ENCODE data around the gene COX7A1.

COX7A1 gene

DNA sequence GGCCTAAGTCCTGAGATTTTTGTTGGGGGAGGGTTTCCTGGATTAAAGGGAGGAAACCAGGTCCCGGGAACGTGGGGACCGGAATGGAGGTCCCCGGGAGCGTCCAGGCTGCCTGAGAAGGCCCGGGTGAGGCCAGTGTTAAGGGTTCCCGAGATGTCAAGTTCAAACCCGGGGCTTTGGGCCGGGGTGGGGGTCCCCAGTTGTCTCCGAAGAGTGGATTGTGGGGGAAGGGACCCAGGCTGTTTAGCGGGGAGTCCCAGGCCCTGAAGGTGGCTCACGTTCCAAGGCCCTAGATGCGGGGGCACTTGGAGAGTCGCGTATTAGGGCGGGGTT, 262 bp downstream of the COX7A1 start:
- H3K4me1 Mint-ChIP-seq = peaks cover 6 to 17% of the 10 kb centered on the region in 2 donors
- no peak for ATAC-seq (replicated peaks)
- no peak for DNase-seq
- peaks cover 36 to 44% of the 10 kb centered on the region in 2 donors for H3K36me3 Mint-ChIP-seq
- no peak overlapping the region for H3K27ac Mint-ChIP-seq
- no peaks in the 10 kb centered on the region for H3K27me3 Mint-ChIP-seq
- H3K9me3 Mint-ChIP-seq = no peaks in the 10 kb centered on the region
- peak overlapping the region in 1 of 2 donors; percentile 43 for H3K4me3 Mint-ChIP-seq

DNA sequence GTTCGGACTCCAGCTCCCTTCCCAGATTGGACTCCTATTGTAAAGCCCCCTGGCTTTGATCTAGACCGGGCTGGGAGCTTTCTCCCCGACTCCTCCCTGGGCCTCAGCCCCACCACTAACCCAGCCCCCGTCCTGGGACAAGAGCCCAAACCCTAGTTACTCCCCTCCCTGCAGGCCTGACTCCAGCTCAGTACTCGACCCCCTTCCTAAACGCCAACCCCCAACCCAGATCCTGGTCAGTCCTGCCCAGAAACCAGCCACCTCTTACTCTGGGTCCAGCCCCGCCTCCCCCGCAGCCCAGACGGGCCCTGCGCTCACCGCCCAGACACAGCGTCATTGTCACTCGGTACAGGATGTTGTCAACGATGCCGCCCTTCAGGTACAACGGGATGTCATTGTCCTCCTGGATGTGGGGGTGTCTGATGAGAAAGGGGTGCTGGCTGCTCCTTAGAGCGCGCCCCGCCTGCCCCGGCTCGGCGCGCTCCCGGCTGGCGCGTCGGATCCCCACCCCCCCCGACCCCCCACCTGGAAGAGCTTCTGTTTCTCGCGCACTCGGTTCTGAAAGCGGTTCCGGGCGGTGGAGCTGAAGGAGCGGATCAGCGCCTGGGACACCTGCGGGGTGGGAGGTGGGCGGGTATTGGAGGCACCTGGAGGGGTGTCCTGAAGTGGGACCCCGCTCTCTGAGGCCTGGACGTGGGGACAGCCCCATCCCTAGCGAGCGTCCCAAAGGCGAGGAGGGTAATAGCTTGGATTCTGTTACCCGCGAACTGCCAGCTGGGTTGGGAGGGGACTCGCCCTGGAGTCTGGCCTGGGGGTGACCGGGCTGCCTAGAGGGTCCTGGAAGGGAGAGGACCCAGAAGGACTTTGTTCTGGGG, 866 bp downstream of the COX7A1 start:
- H3K9me3 Mint-ChIP-seq = no peaks in the 10 kb centered on the region
- H3K4me3 Mint-ChIP-seq = peak overlapping the region in 1 of 2 donors; percentile 43

DNA sequence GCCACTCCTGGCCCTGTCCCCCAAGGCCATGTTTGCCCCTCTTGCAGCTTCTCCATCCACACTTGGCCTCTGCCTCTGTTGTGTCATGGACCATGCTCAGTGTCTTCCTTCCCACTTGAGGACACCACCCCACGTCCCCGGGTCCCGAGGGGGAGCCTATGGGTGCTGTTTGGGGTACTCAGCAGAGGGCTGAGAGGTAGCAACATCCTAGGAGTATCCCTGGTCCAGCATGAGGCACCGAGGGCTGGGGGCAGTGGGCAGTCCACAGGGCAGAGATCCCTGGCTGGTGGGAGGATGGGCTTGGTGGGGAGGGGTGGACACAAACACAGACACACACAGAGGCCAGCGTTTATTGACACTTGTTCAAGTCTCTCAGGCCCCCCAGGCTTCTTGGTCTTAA, 1.7 kb downstream of the COX7A1 start:
- peaks cover 50 to 58% of the 10 kb centered on the region in 2 donors for H3K36me3 Mint-ChIP-seq

More for the DNA sequence above, 866 bp downstream of the COX7A1 start:
- DNase-seq (no peak), ATAC-seq (replicated peaks) (no peak)
- H3K27ac Mint-ChIP-seq = no peak overlapping the region
- peaks cover 42 to 50% of the 10 kb centered on the region in 2 donors for H3K36me3 Mint-ChIP-seq
- H3K4me1 Mint-ChIP-seq = peaks cover 8 to 21% of the 10 kb centered on the region in 2 donors
- no peaks in the 10 kb centered on the region for H3K27me3 Mint-ChIP-seq

DNA sequence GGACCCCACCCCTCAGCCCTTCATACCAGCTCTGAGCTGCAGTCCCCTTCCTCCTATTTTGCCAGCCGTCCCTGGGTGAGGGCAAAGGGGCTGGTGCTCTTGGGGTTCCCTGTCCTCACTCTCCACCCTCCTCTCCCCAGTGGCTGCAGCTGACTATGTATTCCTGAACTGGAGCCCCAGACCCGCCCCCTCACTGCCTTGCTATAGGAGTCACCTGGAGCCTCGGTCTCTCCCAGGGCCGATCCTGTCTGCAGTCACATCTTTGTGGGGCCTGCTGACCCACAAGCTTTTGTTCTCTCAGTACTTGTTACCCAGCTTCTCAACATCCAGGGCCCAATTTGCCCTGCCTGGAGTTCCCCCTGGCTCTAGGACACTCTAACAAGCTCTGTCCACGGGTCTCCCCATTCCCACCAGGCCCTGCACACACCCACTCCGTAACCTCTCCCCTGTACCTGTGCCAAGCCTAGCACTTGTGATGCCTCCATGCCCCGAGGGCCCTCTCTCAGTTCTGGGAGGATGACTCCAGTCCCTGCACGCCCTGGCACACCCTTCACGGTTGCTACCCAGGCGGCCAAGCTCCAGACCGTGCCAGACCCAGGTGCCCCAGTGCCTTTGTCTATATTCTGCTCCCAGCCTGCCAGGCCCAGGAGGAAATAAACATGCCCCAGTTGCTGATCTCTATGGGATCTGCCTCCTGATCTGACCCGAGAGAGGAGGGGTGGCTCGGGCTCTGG, 2.4 kb downstream of the COX7A1 start:
- Mint-ChIP-seq H3K4me3 (no peak overlapping the region), H3K27me3 (no peaks in the 10 kb centered on the region), H3K9me3 (no peaks in the 10 kb centered on the region), H3K36me3 (peaks cover 52 to 61% of the 10 kb centered on the region in 2 donors), H3K4me1 (peaks cover 10 to 23% of the 10 kb centered on the region in 2 donors), H3K27ac (no peak overlapping the region)
- no peak for ATAC-seq (replicated peaks)
- no peak for DNase-seq

More for the DNA sequence above, 1.7 kb downstream of the COX7A1 start:
- Mint-ChIP-seq H3K9me3 (no peaks in the 10 kb centered on the region), H3K4me1 (peaks cover 10 to 23% of the 10 kb centered on the region in 2 donors), H3K27me3 (no peaks in the 10 kb centered on the region), H3K27ac (no peak overlapping the region), H3K4me3 (no peak overlapping the region)
- DNase-seq = no peak
- no peak for ATAC-seq (replicated peaks)

DNA sequence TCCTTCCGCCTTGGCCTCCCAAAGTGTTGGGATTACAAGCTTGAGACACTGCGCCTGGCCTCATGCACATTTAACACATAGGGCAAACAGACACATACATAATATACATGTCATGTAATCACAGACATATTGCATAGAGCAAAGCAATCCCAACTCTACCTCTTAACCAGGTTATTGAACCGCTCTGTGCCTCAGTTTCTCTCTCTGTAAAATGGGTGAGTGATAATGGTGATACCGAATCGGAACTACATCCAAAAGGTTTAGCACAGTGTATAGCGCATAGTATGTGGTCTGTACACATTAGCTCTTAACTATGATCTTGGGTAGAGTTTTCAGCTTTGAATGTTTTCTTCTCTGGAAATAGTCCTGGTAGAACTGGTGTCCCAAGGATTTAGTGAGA, 7.6 kb downstream of the COX7A1 start:
- no peaks in the 10 kb centered on the region for H3K27me3 Mint-ChIP-seq
- no peak overlapping the region for H3K27ac Mint-ChIP-seq
- H3K9me3 Mint-ChIP-seq = peaks cover 5% of the 10 kb centered on the region in 2 donors
- peaks cover 58 to 75% of the 10 kb centered on the region in 2 donors for H3K36me3 Mint-ChIP-seq
- DNase-seq (no peak), ATAC-seq (replicated peaks) (no peak)
- H3K4me3 Mint-ChIP-seq = no peak overlapping the region
- peaks cover 20 to 26% of the 10 kb centered on the region in 2 donors for H3K4me1 Mint-ChIP-seq

DNA sequence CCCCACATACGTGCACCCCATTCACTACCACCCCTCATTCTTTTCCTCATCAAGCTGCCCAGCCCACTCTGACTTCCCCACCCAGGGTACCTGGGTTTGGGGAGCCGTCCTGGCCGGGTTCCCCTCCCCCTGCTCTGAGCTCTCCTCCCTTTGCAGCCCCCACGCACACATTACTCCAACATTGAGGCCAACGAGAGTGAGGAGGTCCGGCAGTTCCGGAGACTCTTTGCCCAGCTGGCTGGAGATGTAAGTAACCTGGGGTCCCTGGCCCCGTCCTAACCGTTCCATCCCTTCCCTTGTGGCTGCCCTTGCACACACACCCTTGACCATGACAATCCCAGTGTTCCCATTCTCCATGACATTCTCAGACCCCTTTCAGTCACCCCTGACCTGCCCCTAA, 9.8 kb downstream of the COX7A1 start:
- Mint-ChIP-seq H3K9me3 (peaks cover 5% of the 10 kb centered on the region in 2 donors), H3K4me1 (peaks cover 20 to 26% of the 10 kb centered on the region in 2 donors), H3K27me3 (no peaks in the 10 kb centered on the region), H3K4me3 (peak overlapping the region; percentile 15 to 43), H3K27ac (peak overlapping the region; percentile 42), H3K36me3 (peaks cover 42 to 57% of the 10 kb centered on the region in 2 donors)
- no peak for DNase-seq
- ATAC-seq (replicated peaks) = no peak

DNA sequence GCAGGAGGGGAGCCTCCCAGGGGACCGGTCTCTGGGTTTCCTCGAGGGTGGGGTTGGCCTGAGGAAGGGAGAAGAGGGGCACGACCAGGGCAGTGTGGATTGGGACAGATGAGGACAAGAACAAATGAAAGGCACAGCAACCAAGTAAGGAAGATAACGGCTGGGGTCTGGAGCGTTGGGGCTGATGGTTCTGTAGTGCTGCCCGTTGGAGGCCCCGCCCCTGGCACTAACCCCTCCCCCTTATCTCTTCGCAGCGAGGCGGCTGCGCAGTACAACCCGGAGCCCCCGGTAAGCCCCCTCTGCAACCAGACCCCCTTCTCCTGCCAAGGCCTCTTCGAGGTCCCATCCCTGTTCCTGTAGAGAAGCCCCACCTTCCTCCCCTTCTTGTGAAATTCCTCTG, 10.2 kb downstream of the COX7A1 start:
- H3K27ac Mint-ChIP-seq = peak overlapping the region; percentile 42
- peak overlapping the region; percentile 84 to 97 for H3K4me3 Mint-ChIP-seq
- no peak for ATAC-seq (replicated peaks)
- no peaks in the 10 kb centered on the region for H3K27me3 Mint-ChIP-seq
- no peak for DNase-seq
- peaks cover 38 to 53% of the 10 kb centered on the region in 2 donors for H3K36me3 Mint-ChIP-seq
- H3K4me1 Mint-ChIP-seq = peaks cover 20 to 26% of the 10 kb centered on the region in 2 donors
- peaks cover 5% of the 10 kb centered on the region in 2 donors for H3K9me3 Mint-ChIP-seq

DNA sequence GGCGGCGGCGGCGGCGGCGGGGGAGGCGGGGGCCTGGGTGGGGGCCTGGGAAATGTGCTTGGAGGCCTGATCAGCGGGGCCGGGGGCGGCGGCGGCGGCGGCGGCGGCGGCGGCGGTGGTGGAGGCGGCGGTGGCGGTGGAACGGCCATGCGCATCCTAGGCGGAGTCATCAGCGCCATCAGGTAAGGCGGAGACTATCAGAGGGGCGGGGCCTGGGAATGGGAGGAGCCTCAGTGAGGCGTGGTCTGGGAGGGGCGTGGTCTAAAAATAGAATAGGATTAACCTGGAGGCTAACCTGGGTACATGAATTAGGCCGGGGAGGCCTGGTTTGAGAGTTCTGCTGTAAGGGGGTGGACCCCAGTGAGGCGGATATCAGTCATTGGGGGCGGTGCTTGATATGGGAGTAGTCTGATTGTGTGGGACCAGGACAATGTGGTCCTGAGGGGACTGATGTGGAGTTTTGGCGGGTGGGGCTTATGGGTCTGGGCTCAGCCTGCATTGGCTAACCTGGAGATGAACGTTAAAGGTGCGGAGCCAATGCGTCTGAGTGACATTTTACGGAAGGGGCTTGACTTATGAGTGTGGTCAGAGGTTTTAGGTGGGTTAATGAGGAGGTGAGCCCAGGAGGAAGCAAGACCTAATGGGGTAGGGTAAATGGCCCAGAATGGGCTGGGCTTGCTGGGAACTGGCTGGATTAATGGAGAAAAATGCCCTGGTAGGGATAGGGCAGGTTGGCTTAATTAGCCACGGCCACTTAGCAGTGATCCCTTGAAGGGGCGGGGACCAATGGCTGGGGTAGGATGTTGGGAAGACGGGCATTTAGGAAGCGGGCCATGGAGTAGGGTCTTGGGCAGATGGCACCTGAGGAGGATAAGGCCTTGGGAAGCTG, 11.0 kb downstream of the COX7A1 start:
- DNase-seq (peak; percentile 84), ATAC-seq (replicated peaks) (peak; percentile 70 to 75)
- Mint-ChIP-seq H3K9me3 (peaks cover 5% of the 10 kb centered on the region in 2 donors), H3K4me3 (peak overlapping the region; percentile 84 to 97), H3K27me3 (peaks cover 0 to 2% of the 10 kb centered on the region in 2 donors), H3K4me1 (peaks cover 21% of the 10 kb centered on the region in 2 donors), H3K27ac (peak overlapping the region; percentile 97), H3K36me3 (peaks cover 30 to 45% of the 10 kb centered on the region in 2 donors)

DNA sequence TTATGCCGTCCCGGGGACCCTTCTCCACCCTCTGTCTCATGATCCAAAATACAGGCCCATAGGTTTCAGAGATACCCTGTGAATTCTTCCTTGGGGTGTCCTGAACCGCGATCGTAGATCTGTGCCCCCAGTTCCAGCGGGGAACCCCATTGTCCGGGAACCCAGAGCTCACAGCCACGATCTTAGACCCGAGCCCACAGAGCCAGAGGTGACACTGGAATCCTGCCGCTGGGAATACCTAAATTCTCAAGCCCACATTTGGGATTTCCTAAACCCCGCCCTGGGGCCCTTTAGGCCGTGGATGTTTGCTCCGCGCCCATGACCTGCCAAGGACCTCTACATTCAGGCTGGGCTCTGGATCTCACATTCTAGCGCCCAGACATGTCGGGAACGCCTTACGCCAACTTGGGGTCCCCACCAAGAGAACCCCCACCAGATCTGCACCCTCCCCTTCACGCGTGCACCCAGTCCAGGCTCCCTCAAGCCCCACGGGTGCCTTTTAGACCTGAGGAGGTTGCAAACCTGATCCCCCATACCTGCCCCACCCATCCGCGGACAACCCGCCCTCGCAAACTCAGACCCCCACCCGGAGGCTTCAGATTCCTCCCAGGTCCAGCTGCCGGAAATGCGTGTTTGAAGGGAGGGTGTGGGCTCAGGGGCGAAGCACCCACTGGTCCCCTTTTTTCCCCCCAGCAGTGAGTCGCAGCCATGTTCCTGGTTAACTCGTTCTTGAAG, 11.8 kb downstream of the COX7A1 start:
- Mint-ChIP-seq H3K27me3 (peaks cover 6 to 10% of the 10 kb centered on the region in 2 donors), H3K36me3 (peaks cover 22 to 37% of the 10 kb centered on the region in 2 donors), H3K9me3 (peaks cover 5% of the 10 kb centered on the region in 2 donors), H3K27ac (peak overlapping the region; percentile 97), H3K4me3 (peak overlapping the region; percentile 84 to 97), H3K4me1 (peaks cover 20 to 21% of the 10 kb centered on the region in 2 donors)
- ATAC-seq (replicated peaks) (peak; percentile 39 to 44), DNase-seq (peak; percentile 37)

DNA sequence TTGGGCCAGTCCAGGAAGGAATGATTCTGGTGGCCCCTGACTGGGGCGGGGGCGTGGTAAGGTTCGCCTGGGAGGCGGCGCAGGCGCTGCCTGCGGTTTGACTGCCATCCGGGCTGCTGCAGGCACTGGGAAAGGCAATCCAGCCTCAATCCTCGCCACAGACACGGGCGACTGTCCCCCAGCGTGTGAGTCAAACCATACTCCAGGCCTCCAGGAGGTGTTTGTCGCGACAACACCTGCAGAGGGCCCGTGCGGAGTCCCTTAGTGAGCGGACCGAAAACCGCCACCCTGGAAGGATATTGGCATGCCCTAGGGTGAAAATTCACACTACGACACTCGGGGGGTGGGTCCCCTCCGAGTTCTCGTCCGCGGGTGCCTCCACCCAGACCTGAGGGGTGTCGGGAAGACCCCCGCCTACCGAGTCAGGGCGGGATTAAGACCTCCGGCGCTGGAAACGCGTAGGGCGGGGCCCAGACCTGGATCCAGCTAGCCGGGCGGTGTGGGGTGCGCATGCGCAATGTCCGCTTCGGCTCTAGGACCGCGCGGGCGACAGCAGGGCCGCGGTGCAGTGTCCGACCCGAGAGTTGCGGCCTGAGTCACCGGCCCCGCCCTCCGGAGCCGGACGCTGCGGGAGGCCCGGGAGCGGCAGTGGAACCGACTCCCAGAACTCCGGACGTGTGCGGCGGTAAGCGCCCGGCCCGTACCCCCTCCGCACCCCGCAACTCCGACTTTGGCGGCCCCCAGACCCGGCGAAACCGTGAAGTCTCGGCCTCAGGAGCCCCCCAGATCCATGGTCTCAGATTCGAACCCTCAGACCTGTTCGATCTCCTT, 12.6 kb downstream of the COX7A1 start, which contains the start of gene CAPNS1:
Gene CAPNS1 (plus strand): TSS at position 594 of the 831 bp plus-strand sequence. CDS start 946 bp downstream, outside the sequence.
- Mint-ChIP-seq H3K9me3 (peaks cover 5% of the 10 kb centered on the region in 2 donors), H3K27ac (peak within 1 kb of the TSS; percentile 97), H3K4me1 (peaks cover 20 to 21% of the 10 kb centered on the region in 2 donors), H3K4me3 (peak within 1 kb of the TSS; percentile 84 to 97), H3K36me3 (peaks cover 22 to 30% of the 10 kb centered on the region in 2 donors), H3K27me3 (peaks cover 11 to 16% of the 10 kb centered on the region in 2 donors)
- DNase-seq (peak; percentile 93), ATAC-seq (replicated peaks) (peak; percentile 81 to 86)

DNA sequence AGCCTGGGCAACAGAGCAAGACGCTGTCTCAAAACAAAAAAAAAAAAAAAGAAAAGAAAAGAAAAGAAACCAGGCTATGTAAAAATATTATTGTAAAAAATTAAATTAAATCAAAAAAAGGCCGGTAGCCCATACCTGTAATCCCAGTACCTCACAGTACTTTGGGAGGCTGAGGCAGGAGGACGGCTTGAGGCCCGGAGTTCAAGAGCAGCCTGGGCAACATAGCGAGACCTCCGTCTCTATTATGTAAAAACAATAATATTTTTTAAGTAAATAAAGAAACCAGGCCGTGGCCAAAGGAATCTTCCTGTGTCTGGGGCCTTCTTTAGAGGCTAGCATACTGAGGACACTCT, 13.2 kb downstream of the COX7A1 start:
- Mint-ChIP-seq H3K27ac (peak overlapping the region; percentile 97), H3K27me3 (peaks cover 11 to 16% of the 10 kb centered on the region in 2 donors), H3K4me3 (peak overlapping the region; percentile 84 to 97), H3K4me1 (peaks cover 20 to 21% of the 10 kb centered on the region in 2 donors), H3K9me3 (peaks cover 5% of the 10 kb centered on the region in 2 donors), H3K36me3 (peaks cover 22 to 28% of the 10 kb centered on the region in 2 donors)
- DNase-seq (no peak), ATAC-seq (replicated peaks) (no peak)

DNA sequence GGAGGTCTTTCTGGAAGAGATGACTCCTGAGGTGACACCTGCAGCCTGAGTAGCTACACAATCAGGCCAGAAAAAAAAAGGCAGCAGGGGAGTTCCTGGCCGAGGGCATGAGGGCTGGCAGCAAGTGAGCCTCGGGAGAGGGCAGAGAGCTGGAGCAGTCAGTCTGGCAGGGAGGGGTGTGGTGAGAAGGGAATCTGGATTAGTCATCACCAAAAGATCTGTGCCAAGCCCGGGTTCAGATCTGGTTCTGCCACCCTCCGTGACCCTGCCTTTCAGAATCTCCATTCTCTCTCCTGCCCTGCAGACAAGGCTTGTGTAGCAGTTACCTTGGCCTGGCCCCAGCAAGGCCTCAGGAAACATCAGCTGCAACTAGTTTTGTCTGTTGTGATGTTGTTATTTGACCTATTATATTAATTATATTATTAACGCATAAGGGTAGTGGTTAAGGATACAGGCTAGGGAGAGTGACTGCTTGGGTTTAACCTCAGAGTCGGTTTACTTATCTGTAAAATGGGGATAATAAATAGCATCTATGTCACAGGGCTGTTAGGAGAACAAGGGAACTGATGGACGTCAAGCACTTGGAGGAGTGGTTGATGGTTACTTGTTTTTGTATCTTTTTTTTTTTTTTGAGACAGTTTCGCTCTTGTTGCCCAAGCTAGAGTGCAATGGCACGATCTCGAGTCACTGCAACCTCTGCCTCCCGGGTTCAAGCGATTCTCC, 15.1 kb downstream of the COX7A1 start:
- ATAC-seq (replicated peaks) = no peak
- H3K27me3 Mint-ChIP-seq = peaks cover 11 to 16% of the 10 kb centered on the region in 2 donors
- peaks cover 5% of the 10 kb centered on the region in 2 donors for H3K9me3 Mint-ChIP-seq
- peaks cover 12 to 15% of the 10 kb centered on the region in 2 donors for H3K36me3 Mint-ChIP-seq
- no peak overlapping the region for H3K27ac Mint-ChIP-seq
- no peak overlapping the region for H3K4me3 Mint-ChIP-seq
- DNase-seq = no peak
- H3K4me1 Mint-ChIP-seq = peaks cover 13 to 19% of the 10 kb centered on the region in 2 donors

All from stimulated activated naive B cell treated with anti-CD40 and anti-IgM and Interleukin-4, amounts not matched to agents 10 μg/mL and 1 μg/mL and 100 μg/mL, for 72 hours (primary cell).